Measurements from ENCODE around the gene KCNT1. TPM values are rescaled to one million over a fixed set of nuclear protein-coding genes. Genes with fewer than 3 reads are reported as not detected.

The KCNT1 gene
- total RNA-seq, 1 experiment from 2014 or later = not detected

DNA sequence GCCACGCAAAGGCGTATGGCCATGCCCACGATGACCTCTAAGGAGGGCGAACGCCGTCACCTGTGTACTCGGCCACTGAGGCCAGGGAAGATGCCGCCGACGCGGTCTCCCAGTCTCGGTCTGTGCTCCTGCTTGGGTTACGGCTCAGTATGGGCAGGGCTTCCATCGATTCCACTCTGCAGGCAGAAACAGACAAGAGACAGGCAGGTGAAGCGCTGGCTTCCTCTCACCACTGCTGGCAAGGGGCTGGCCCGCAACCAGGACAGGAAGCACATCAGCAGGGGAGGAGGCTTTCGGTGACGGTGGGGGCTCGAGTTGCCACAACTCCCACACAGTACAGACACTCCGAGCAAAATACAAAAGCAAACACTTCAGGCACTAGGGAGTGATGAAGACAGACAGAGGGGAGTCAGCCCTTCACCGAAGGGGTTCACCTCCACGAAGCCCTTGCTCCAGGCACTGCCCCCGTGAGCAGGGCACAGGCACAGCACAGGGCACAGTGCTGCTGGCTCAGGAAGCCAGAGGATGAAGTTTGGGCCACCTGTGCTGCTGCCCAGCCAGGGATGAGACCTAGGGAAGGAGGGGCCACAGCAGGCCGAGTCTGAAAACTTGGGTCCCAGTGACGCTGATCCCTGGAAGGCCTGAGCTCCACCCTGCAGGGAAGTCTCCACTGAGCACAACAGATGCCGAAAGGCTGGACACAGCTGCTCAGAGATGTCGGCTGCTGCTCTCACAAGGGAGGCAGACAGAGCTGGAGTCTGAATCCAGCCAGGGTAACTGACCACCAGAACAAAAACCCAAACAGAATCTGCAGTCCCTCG, 114.1 kb downstream of the KCNT1 start:
- DNase-seq (ENCODE audit: low read depth) = no peak
- in situ Hi-C loops (cut with HindIII; ENCODE audit: low pct_unique_long_range_greater_than_20kb, low sequenced_read_pairs) = no loop called here

GRCh38 chr9:135816651-135816970, 114.6 kb downstream of the KCNT1 start:
- DNase-seq (ENCODE audit: low read depth) = no peak
- in situ Hi-C loops (cut with HindIII; ENCODE audit: low pct_unique_long_range_greater_than_20kb, low sequenced_read_pairs) = no loop called here

DNA sequence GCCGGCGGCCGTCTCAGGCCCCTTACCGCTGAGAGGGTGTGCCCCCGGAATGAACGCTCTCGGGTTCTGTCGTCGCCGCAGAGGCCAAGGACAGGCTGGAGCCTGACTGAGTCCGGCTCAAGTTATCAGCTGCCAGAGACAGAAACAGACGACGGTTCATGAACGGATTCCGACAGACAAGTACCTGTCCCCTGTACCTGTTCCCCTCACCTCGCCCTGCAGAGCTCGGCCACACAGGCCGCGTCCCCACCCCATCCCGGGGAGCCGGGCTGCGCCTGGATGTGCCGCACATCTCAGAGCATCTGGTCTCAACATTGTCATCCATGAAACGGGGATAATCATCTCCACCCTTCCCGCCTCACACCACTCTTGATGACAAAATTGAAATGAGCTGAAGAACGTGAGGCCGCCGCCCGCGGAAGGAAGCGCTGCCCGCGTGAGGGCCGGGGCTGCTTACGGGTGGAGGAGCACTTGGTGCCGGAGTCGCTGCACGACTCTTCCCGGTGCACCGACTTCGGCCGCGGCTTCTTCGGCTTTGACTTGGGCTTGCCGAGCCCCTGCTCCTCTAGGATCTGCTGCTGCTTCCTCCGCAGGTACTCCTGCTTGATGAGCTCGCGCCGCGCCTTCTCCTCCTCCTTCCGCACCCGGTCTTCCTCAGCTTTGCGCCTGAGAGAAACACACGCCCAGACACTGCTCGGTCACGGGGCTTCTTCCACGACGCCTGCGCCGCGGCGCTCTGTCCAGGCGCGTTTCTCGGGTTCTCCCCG, 116.1 kb downstream of the KCNT1 start:
- in situ Hi-C loops (cut with HindIII; ENCODE audit: low pct_unique_long_range_greater_than_20kb, low sequenced_read_pairs) = no loop called here
- DNase-seq (ENCODE audit: low read depth) = no peak

DNA sequence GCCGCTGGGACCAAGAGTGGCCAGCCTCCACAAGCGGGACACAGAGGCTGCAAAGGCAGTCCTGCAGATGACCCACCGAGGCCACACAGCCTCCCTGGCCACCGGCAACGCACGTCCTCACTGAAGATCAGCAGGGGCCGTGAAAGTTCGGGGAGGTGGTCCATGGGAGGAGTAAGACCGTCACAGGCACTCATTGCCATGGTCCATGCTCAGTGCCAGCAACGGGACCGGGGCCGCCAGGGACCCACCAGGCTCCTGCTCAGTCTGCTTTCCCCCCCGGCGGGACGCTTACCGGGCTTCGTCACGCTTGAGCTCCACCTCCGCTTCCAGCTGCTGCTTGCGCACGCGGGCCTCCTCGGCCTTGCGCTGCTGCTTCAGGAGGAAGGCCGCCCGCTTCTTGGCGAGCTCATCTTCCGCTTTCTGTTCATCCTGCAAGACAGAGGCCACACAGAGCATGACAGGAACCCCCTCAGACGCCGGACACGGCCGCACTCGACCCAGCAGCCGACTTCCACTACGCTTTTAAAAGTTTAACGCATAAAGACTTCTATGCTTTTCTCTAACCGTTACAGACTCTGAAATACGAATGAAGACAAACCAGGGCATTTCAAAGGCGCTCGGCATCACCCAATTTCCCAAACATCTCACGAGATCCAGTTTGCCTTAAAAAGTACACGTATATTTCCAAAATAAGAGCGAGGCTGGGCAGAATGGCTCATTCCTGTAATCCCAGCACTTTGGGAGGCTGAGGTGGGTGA, 116.9 kb downstream of the KCNT1 start:
- in situ Hi-C loops (cut with HindIII; ENCODE audit: low pct_unique_long_range_greater_than_20kb, low sequenced_read_pairs) = no loop called here
- DNase-seq (ENCODE audit: low read depth) = no peak

DNA sequence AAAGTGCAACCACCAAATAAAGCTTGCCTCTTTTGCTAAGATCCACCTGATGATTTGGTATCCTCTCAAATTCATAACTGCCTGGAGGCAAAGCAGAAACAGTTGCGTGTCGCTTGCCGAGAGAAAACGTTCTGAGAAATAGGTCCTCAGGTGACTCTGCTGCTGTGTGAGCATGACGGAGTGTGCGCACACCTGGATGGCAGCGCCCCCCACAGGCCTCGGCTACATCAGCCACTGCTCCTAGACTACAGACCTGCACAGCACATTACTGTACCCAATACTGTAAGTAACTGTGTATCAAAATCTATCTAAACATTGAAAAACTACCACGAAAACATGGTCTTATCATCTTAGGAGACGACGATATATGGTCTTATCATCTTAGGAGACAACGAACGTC, 117.9 kb downstream of the KCNT1 start:
- no peak for DNase-seq (ENCODE audit: low read depth)
- in situ Hi-C loops (cut with HindIII; ENCODE audit: low pct_unique_long_range_greater_than_20kb, low sequenced_read_pairs) = no loop called here

DNA sequence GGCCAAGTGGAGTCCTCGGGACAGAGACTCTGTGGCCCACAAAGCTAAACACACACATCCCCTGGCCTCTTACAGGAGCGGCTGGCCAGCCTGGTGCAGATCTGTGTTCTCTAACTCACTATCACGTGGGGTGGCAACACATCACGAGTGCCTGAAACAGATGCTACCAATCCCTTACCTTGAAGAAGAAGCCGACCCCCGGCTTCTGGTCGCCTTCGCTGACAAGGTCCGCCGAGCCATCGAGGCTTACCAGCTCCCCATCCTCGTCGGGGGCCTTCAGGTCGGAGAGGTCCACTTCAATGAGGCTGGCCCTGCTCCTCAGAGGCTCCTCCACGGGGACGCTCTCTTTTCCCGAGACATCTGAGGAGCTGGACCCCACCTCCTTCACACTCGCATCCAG, 118.7 kb downstream of the KCNT1 start:
- DNase-seq (ENCODE audit: low read depth) = no peak
- in situ Hi-C loops (cut with HindIII; ENCODE audit: low pct_unique_long_range_greater_than_20kb, low sequenced_read_pairs) = no loop called here

GRCh38 chr9:135821116-135821515, 119.1 kb downstream of the KCNT1 start:
- no peak for DNase-seq (ENCODE audit: low read depth)
- in situ Hi-C loops (cut with HindIII; ENCODE audit: low pct_unique_long_range_greater_than_20kb, low sequenced_read_pairs) = no loop called here

DNA sequence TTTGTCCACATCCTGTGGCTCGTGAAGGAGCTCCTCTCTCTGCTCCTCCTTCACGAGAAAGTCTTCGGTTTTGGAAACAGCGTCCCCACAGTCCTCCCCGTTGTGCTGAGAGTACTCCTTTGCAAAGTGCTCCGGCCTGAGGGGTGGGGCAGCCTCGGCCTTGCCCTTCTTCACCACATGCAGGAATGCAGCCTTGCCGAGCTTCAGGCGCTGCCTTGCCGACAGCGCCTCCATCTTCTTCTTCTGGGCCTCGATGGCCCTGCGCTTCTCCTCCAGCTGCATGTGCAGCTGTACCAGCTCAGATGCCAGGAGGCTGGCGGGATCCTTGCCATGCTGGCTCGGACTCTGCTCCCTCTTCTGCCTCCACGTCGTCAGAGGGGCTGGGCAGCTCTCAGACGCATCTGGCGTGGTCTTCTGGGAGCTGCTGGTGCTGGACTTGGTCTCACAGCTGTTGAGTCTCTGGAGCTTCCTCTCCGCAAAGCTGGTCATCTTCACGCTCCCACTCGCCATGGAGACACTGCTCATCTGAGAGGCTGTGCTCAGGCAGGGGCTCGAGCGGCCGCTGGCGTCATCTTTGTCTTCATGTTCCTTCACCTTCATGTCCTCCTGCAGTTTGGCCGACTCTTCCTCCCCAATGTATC, 119.9 kb downstream of the KCNT1 start:
- no peak for DNase-seq (ENCODE audit: low read depth)
- in situ Hi-C loops (cut with HindIII; ENCODE audit: low pct_unique_long_range_greater_than_20kb, low sequenced_read_pairs) = no loop called here

- in situ Hi-C loops (cut with HindIII; ENCODE audit: low pct_unique_long_range_greater_than_20kb, low sequenced_read_pairs) = no loop called here
- DNase-seq (ENCODE audit: low read depth) = no peak
Observed at GRCh38 chr9:135822374-135822755, 120.4 kb downstream of the KCNT1 start.

- in situ Hi-C loops (cut with HindIII; ENCODE audit: low pct_unique_long_range_greater_than_20kb, low sequenced_read_pairs) = no loop called here
Observed at GRCh38 chr9:135823036-135823435, 121.1 kb downstream of the KCNT1 start.

DNA sequence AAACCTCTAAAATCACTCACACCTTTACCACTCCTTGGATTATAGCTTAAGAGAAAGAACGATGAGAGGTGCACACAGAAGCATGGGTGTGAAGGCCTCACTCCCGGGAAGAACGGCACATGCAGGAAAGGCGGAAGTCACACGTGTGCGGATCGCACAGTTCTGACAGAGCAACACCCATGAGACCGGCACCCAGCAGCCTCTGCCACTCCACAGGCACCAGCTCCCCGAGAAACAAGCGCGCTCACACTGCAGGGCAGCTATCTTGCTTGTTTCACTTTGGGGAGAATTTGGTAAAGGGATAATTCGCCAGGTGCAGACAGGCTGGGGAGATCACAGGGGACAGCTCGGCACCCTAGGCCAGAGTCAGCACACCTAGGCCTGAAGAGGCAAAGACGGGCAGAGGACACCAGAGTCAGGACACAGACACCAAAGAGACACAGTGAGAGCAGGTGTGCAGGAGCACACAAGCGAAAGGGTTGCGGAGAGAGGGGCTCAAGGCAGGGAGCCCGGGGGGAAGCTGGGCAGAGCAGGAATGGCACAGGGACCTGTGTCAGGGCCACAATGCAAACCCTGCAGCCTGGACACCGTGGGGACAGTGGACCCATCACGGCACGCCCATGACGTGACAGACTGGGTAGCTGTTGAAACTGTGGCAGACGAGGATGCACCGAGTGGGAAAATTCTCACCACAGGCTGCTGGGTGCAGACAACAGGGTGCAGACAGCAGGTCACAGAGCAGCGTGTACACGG, 123.6 kb downstream of the KCNT1 start:
- no peak for DNase-seq (ENCODE audit: low read depth)
- in situ Hi-C loops (cut with HindIII; ENCODE audit: low pct_unique_long_range_greater_than_20kb, low sequenced_read_pairs) = no loop called here

More at GRCh38 chr9:135823036-135823435, 121.1 kb downstream of the KCNT1 start:
- DNase-seq (ENCODE audit: low read depth) = no peak

- in situ Hi-C loops (cut with HindIII; ENCODE audit: low pct_unique_long_range_greater_than_20kb, low sequenced_read_pairs) = no loop called here
Observed at GRCh38 chr9:135826188-135826545, 124.2 kb downstream of the KCNT1 start.

DNA sequence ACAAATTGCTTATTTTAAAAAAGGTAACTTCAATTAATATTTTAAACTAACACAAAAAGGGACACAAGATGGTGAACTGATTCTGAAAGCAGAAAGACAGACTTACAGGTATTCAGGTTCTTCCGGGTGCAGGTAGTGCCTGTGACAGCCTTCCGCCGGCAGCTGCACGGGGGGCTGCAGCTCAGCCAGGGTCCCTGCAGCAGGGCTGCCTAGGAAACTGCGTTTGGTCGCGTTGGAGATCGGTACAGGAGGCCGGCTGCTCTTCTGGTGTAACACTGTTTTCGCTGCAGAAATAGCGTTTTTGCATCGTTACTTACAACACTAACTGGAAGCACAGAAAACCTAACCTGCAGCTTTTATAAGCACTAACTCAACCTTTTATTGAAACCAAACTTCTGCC, 125.3 kb downstream of the KCNT1 start:
- DNase-seq (ENCODE audit: low read depth) = no peak
- in situ Hi-C loops (cut with HindIII; ENCODE audit: low pct_unique_long_range_greater_than_20kb, low sequenced_read_pairs) = no loop called here

More at GRCh38 chr9:135826188-135826545, 124.2 kb downstream of the KCNT1 start:
- no peak for DNase-seq (ENCODE audit: low read depth)

DNA sequence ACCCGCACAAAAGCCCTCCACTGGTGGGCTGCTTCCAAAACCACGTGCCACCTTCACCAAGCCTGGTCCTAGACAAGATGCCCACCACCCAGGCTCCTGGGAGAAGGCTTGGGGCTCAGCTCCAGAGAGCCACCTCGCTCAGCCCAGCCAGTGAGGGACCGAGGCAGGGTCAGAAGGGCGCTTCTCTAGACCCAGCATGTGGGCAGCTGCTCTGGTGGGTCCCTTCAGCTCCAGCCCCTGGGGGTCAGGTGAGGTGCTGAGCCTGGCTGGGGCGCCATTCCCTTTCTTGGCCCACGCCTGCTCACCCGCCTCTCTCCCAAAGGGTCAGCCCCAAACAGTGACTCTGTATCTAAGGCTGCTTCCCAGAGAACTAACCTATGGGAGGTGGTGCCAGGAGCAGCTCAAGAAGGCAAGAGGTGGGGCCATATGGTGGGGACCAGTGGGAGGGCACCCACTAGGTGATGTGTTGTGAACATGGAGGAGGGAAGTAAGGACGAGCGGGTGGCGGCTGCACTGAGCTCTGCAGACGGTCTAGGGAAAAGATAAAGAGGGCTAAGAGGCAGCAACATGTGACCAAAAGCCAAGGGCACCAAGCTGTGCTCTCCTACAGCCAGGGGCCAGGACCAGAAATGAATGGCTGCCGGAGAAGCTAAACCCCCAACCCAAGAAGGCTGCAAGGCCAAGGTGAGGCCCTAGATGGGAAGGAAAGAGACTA, 126.0 kb downstream of the KCNT1 start:
- in situ Hi-C loops (cut with HindIII; ENCODE audit: low pct_unique_long_range_greater_than_20kb, low sequenced_read_pairs) = no loop called here
- no peak for DNase-seq (ENCODE audit: low read depth)

GRCh38 chr9:135828656-135829055, 126.7 kb downstream of the KCNT1 start:
- in situ Hi-C loops (cut with HindIII; ENCODE audit: low pct_unique_long_range_greater_than_20kb, low sequenced_read_pairs) = no loop called here
- no peak for DNase-seq (ENCODE audit: low read depth)

- in situ Hi-C loops (cut with HindIII; ENCODE audit: low pct_unique_long_range_greater_than_20kb, low sequenced_read_pairs) = no loop called here
- no peak for DNase-seq (ENCODE audit: low read depth)
Observed at GRCh38 chr9:135830496-135830895, 128.5 kb downstream of the KCNT1 start.

- in situ Hi-C loops (cut with HindIII; ENCODE audit: low pct_unique_long_range_greater_than_20kb, low sequenced_read_pairs) = no loop called here
- DNase-seq (ENCODE audit: low read depth) = no peak
Observed at GRCh38 chr9:135833864-135834263, 131.9 kb downstream of the KCNT1 start.
